Activated CD4-positive, alpha-beta T cell treated with anti-CD3 and anti-CD28 coated beads, Interleukin-2, amount 10 ng/mL, durations not matched to agents 7 days and 5 days (primary cell): ENCODE results near the gene LCA5L. TPM values are rescaled to one million over a fixed set of nuclear protein-coding genes. Genes with fewer than 3 reads are reported as not detected.

Experiments
- microRNA-seq: library from miRNA; unstranded; fragments of <30 nt; microRNA quantifications from one replicate; pipeline ENCODE4 v1.2.0, GENCODE V29; 2021; ENCODE audit warnings: borderline microRNAs expressed, borderline replicate concordance
- total RNA-seq, 2 experiments: library from RNA; stranded (reverse); gene quantifications; one replicate each; pipeline ENCODE4 v1.2.3, GENCODE V29; 2021

LCA5L gene
- total RNA-seq, 2 experiments from 2014 or later = 0.19 TPM; not detected in 1

Small RNA genes within 50 kb of the gene (microRNA-seq; reads per million reads assigned to microRNA genes)
- gene MIR6508 = not detected

Other genes starting within 250 kb of the LCA5L start
- 10 to 100 TPM; 33.0 to 34.4 TPM for gene BRWD1, start 132.1 kb downstream of the LCA5L start, total RNA-seq
- 100 to 1,000 TPM; 389 to 395 TPM for gene HMGN1, start 96.7 kb downstream of the LCA5L start, total RNA-seq
- 1 to 10 TPM in 1 of 2 experiments, under 1 TPM in 1; 0.89 to 1.6 TPM for gene SH3BGR, start 6.2 kb upstream of the LCA5L start, total RNA-seq
- not detected for gene B3GALT5, start 167.2 kb upstream of the LCA5L start, total RNA-seq